WI38 (cell line): ENCODE results near the gene GALNT15.
A peak's percentile ranks its signal among the peaks of the same experiment; 100 is the strongest.

Experiments
- H3K4me3 ChIP-seq: 2 replicates; pipeline ENCODE4 v1.5.1; 2011; ENCODE audit warnings: low read depth, mild to moderate bottlenecking, control low read depth, low read length
- TF ChIP-seq, protein P1 (sequence below): IDR thresholded peaks from 2 replicates; pipeline ENCODE4 v1.5.1; 2012; ENCODE audit warnings: low read depth, mild to moderate bottlenecking, control low read depth, low read length

The GALNT15 gene

GRCh38 chr3:16243706-16244490 is 69.4 kb downstream of the GALNT15 start:
- TF ChIP-seq, protein P1, sequence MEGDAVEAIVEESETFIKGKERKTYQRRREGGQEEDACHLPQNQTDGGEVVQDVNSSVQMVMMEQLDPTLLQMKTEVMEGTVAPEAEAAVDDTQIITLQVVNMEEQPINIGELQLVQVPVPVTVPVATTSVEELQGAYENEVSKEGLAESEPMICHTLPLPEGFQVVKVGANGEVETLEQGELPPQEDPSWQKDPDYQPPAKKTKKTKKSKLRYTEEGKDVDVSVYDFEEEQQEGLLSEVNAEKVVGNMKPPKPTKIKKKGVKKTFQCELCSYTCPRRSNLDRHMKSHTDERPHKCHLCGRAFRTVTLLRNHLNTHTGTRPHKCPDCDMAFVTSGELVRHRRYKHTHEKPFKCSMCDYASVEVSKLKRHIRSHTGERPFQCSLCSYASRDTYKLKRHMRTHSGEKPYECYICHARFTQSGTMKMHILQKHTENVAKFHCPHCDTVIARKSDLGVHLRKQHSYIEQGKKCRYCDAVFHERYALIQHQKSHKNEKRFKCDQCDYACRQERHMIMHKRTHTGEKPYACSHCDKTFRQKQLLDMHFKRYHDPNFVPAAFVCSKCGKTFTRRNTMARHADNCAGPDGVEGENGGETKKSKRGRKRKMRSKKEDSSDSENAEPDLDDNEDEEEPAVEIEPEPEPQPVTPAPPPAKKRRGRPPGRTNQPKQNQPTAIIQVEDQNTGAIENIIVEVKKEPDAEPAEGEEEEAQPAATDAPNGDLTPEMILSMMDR = no peak
- no peak overlapping the region for H3K4me3 ChIP-seq

DNA sequence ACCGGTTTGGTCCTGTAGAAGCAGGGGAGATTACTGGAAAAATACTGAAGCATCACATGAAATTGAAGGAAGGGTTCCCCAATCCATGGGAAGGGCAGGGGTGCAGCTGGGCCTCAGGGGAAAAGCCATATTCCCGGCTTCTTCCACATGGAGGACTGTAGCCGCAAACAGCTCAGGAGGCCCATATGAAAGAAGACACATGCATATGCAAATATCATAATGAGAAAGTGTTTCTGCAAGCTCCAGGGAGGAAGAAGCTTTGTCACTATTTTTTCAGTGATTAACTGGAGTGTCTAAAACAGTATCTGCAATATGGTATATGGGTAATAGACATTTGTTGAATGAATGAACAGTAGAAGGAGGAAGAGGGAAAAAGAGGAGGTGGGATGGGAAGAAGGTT is 71.1 kb downstream of the GALNT15 start:
- TF ChIP-seq, protein P1 = no peak
- H3K4me3 ChIP-seq = no peak overlapping the region

GRCh38 chr3:16247282-16248061 is 73.0 kb downstream of the GALNT15 start:
- TF ChIP-seq, protein P1 = peak; percentile 81
- H3K4me3 ChIP-seq = no peak overlapping the region

DNA sequence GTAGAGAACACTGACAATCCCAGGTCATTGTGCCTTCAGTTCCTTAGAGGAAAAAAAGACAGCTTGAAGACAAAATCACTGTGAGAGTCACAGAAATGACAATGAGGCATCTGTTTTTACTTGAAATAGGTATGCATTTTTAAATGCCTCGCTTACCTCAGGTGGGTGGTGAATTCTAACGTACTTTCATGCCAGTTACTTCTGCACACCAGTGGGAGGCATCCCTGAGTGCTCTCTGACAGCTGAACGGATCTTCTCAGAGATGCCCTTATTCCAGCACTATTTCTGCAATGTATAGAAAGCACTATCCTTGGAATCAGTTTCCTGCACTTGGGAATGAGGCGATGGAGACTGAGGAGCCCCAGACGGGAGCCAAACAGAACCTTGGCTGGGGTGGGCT is 74.1 kb downstream of the GALNT15 start:
- H3K4me3 ChIP-seq = no peak overlapping the region
- TF ChIP-seq, protein P1 = no peak

- no peak overlapping the region for H3K4me3 ChIP-seq
- TF ChIP-seq, protein P1 = peak; percentile 45
Observed at GRCh38 chr3:16249336-16249735, 74.9 kb downstream of the GALNT15 start.

DNA sequence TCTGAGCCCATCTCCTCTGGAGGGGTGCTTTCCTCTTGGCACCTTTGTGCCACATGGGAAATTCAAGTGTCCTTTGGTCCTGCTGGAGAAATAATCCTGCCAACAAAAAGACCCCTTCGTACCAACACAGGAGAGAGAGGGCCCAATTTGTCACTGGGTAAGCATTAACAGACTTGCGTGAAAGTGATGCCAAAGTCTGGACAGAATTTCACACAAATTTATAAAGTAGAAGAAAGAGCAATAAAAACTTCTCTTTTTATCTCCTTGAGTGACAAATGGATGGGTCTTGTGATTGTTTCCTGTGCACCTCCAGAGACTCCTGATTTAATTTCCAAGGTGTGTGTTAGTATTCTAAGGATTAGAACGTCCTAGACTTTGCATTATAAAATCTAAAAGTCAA is 75.4 kb downstream of the GALNT15 start:
- TF ChIP-seq, protein P1 = no peak
- H3K4me3 ChIP-seq = no peak overlapping the region
